CD14-positive monocyte (primary cell): ENCODE data around the gene OR5H1. TPM values are rescaled to one million over a fixed set of nuclear protein-coding genes. Genes with fewer than 3 reads are reported as not detected.
"Not testable (repeated sequence)": the region's sequence is repeated elsewhere in the genome, so short reads cannot be mapped to it uniquely, and the experiment has no call there.

Source experiments
- DNase-seq, 3 donors: peaks; one replicate each; pipeline ENCODE4 v3.0.0-alpha.2; 2011 to 2022
- H2AFZ ChIP-seq: 2 replicates; pipeline ENCODE4 v1.6.0; 2012; ENCODE audit warnings: mild to moderate bottlenecking, low read depth, low read length, inconsistent platforms; ENCODE audit not compliant: insufficient read depth, poor library complexity, severe bottlenecking
- H3K27ac ChIP-seq, 2 donors: 1 replicate in 1 of 2; 2 replicates in 1 of 2; pipeline ENCODE4 v1.5.1; 2012 to 2013; ENCODE audit warnings: low read length in 2 of 2, control low read depth in 1 of 2, inconsistent platforms in 1 of 2, low read depth in 1 of 2, mild to moderate bottlenecking in 1 of 2
- H3K27me3 ChIP-seq, 2 donors: one replicate each; pipeline versions ENCODE4 v1.6.0 to v1.6.1; 2011 to 2013; ENCODE audit warnings: low read length in 2 of 2; ENCODE audit not compliant: control insufficient read depth in 2 of 2, insufficient read depth in 2 of 2
- H3K36me3 ChIP-seq, 2 donors: replicated peaks in 1 of 2; 1 replicate in 1 of 2; 2 replicates in 1 of 2; pipeline versions ENCODE4 v1.5.1 to v1.6.1; 2012 to 2013; ENCODE audit warnings: low read length in 2 of 2, control low read depth in 1 of 2, inconsistent platforms in 1 of 2, mild to moderate bottlenecking in 1 of 2; ENCODE audit not compliant: insufficient read depth in 2 of 2, control insufficient read depth in 1 of 2
- H3K4me1 ChIP-seq, 2 donors: 1 replicate in 1 of 2; 2 replicates in 1 of 2; pipeline versions ENCODE4 v1.5.1 to v1.6.1; 2012 to 2013; ENCODE audit warnings: low read length in 2 of 2, control low read depth in 1 of 2, inconsistent platforms in 1 of 2, mild to moderate bottlenecking in 1 of 2, moderate library complexity in 1 of 2; ENCODE audit not compliant: insufficient read depth in 2 of 2, control insufficient read depth in 1 of 2
- H3K4me2 ChIP-seq: replicated peaks from 2 replicates; pipeline ENCODE3; 2012; ENCODE audit warnings: low read length, moderate library complexity, mild to moderate bottlenecking; ENCODE audit not compliant: poor library complexity, severe bottlenecking; ENCODE audit errors: extremely low read depth
- H3K4me3 ChIP-seq, 3 experiments: fragments of 200-600 bp in 1 of 3; sonication (generic) in 1 of 3; replicated peaks in 1 of 3; 1 replicate in 2 of 3; 2 replicates in 1 of 3; pipeline ENCODE4 v1.5.1; 2011 to 2013; ENCODE audit warnings: low read length in 3 of 3, mild to moderate bottlenecking in 3 of 3, control low read depth in 2 of 3, low read depth in 2 of 3, inconsistent platforms in 1 of 3, moderate library complexity in 1 of 3
- H3K79me2 ChIP-seq: 2 replicates; pipeline ENCODE4 v1.6.0; 2012; ENCODE audit warnings: mild to moderate bottlenecking, control low read depth, inconsistent platforms, low read length, moderate library complexity; ENCODE audit not compliant: insufficient read depth
- H3K9ac ChIP-seq: 2 replicates; pipeline ENCODE4 v1.6.0; 2017; ENCODE audit warnings: low read length, mild to moderate bottlenecking; ENCODE audit not compliant: insufficient read depth, poor library complexity, severe bottlenecking
- H3K9me3 ChIP-seq, 2 donors: replicated peaks in 1 of 2; 1 replicate in 1 of 2; 2 replicates in 1 of 2; pipeline versions ENCODE4 v1.5.1 to v1.6.1; 2012 to 2013; ENCODE audit warnings: low read length in 2 of 2, control low read depth in 1 of 2; ENCODE audit not compliant: control insufficient read depth in 1 of 2, insufficient read depth in 1 of 2
- H4K20me1 ChIP-seq: 2 replicates; pipeline ENCODE4 v1.6.0; 2012; ENCODE audit warnings: mild to moderate bottlenecking, low read length, control low read depth, moderate library complexity; ENCODE audit not compliant: insufficient read depth
- H3K27ac Mint-ChIP-seq, 7 donors: one replicate each; pipeline ENCODE4 v1.8.0; 2020; ENCODE audit warnings: mild to moderate bottlenecking in 7 of 7, mixed read lengths in 7 of 7, moderate library complexity in 6 of 7, inconsistent platforms in 2 of 7
- H3K27me3 Mint-ChIP-seq, 3 donors: one replicate each; pipeline ENCODE4 v1.8.0; 2021 to 2022; ENCODE audit warnings: low read depth in 3 of 3, mild to moderate bottlenecking in 3 of 3, mixed read lengths in 3 of 3, moderate library complexity in 3 of 3, inconsistent platforms in 1 of 3
- H3K36me3 Mint-ChIP-seq, 2 donors: one replicate each; pipeline ENCODE4 v1.8.0; 2020; ENCODE audit warnings: mixed read lengths in 2 of 2, inconsistent platforms in 1 of 2, mild to moderate bottlenecking in 1 of 2
- H3K4me1 Mint-ChIP-seq: one replicate; pipeline ENCODE4 v1.8.0; 2020; ENCODE audit warnings: mild to moderate bottlenecking, mixed read lengths
- H3K4me3 Mint-ChIP-seq, 2 donors: one replicate each; pipeline ENCODE4 v1.8.0; 2020; ENCODE audit warnings: mild to moderate bottlenecking in 2 of 2, mixed read lengths in 2 of 2, moderate library complexity in 1 of 2
- H3K9me3 Mint-ChIP-seq, 7 donors: one replicate each; pipeline ENCODE4 v1.8.0; 2020 to 2022; ENCODE audit warnings: mixed read lengths in 7 of 7, mild to moderate bottlenecking in 6 of 7, moderate library complexity in 6 of 7, inconsistent platforms in 2 of 7
- WGBS: methylation state at CpG from one replicate; pipeline ENCODE4 v1.1.5; 2013; ENCODE audit warnings: missing lambda C conversion rate; ENCODE audit not compliant: insufficient coverage; 5-methylcytosine and 5-hydroxymethylcytosine counted together
- intact Hi-C, 2 donors: fragments of 100-400 bp; cut with micrococcal nuclease; formaldehyde crosslinking; loops; one replicate each; pipeline versions ENCODE4 v1.15.0 to v1.15.1; 2023
- polyA plus RNA-seq, 3 donors: library from polyadenylated mRNA; depleted of rRNA in 1 of 3; unstranded in 2 of 3; stranded (reverse) in 1 of 3; fragments of 300-500 nt in 2 of 3; fragments of >200 nt in 1 of 3; fragmentation: Illumina TruSeq in 2 of 3; gene quantifications; 1 replicate in 2 of 3; 2 replicates in 1 of 3; pipeline ENCODE4 v1.2.3, GENCODE V29; 2012 to 2021
- TF ChIP-seq, protein P1 (sequence below): fragments of 200-600 bp; IDR thresholded peaks from one replicate; pipeline ENCODE4 v1.8.0; 2022; ENCODE audit warnings: antibody characterized with exemption, mild to moderate bottlenecking

Gene OR5H1
- polyA plus RNA-seq, 3 donors = not detected

DNA sequence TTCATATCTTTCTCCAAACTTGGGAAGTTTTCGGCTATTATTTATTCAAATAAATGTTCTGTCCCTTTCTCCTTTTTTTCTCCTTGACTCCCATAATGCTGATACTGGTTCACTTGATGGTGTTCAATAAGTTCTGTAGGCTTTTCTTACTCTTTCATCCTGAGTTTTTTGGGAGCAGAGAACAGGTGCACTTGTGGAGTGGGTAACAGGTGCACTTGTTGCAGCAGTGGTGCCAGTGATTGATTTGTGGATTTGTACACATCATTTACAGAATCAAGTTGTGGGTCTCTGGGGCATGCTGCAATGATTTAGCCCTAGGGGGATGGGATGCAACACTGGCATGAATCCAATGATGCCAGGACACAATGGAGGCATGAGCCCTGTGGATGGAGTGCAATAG lies 14.8 kb upstream of the OR5H1 start:
- Histone ChIP-seq H3K36me3 (no peaks in the 10 kb centered on the region), H3K4me3 (no peak overlapping the region), H3K27ac (no peak overlapping the region), H3K9me3 (peaks cover 19 to 24% of the 10 kb centered on the region in 2 donors), H4K20me1 (no peaks in the 10 kb centered on the region), H3K79me2 (no peaks in the 10 kb centered on the region), H3K9ac (no peak overlapping the region), H3K27me3 (no peaks in the 10 kb centered on the region), H2AFZ (no peak overlapping the region), H3K4me2 (no peak overlapping the region), H3K4me1 (no peaks in the 10 kb centered on the region)
- TF ChIP-seq, protein P1, sequence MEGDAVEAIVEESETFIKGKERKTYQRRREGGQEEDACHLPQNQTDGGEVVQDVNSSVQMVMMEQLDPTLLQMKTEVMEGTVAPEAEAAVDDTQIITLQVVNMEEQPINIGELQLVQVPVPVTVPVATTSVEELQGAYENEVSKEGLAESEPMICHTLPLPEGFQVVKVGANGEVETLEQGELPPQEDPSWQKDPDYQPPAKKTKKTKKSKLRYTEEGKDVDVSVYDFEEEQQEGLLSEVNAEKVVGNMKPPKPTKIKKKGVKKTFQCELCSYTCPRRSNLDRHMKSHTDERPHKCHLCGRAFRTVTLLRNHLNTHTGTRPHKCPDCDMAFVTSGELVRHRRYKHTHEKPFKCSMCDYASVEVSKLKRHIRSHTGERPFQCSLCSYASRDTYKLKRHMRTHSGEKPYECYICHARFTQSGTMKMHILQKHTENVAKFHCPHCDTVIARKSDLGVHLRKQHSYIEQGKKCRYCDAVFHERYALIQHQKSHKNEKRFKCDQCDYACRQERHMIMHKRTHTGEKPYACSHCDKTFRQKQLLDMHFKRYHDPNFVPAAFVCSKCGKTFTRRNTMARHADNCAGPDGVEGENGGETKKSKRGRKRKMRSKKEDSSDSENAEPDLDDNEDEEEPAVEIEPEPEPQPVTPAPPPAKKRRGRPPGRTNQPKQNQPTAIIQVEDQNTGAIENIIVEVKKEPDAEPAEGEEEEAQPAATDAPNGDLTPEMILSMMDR = no peak
- Mint-ChIP-seq H3K27me3 (peaks cover 0 to 2% (median 2%) of the 10 kb centered on the region in 3 donors), H3K4me1 (no peaks in the 10 kb centered on the region), H3K4me3 (no peak overlapping the region), H3K36me3 (no peaks in the 10 kb centered on the region), H3K9me3 (peaks cover 0 to 24% (median 12%) of the 10 kb centered on the region in 7 donors), H3K27ac (no peak overlapping the region)
- no CpG with 5 or more reads among the region's 1 CpG for WGBS
- DNase-seq = no peak
- intact Hi-C loops = no loop called here

DNA sequence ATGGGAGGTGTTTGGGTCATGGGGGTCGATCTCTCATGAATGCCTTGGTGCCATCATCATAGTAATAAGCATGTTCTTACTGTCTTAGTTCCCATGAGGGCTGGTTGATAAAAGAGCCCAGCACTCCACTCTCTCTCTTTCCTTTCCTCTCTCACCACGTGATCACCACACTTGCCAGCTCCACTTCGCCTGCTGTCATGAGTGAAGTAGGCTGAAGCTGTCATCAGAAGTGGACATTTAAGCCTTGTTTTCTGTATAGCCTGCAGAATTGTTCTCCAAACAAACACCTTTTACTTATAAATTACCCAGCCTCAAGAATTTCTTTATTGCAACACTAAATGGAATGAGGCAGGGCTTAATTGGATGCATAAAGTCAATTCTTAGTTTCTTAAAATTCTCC lies 6.1 kb downstream of the OR5H1 start:
- no peaks in the 10 kb centered on the region for H4K20me1 ChIP-seq
- Mint-ChIP-seq H3K36me3 (no peaks in the 10 kb centered on the region), H3K27ac (no peak overlapping the region), H3K9me3 (peaks cover 0 to 4% (median 1%) of the 10 kb centered on the region in 7 donors), H3K27me3 (peaks cover 0 to 2% (median 0%) of the 10 kb centered on the region in 3 donors), H3K4me1 (no peaks in the 10 kb centered on the region), H3K4me3 (no peak overlapping the region)
- no CpG with 5 or more reads among the region's 3 CpGs for WGBS
- intact Hi-C loops = no loop called here
- H3K79me2 ChIP-seq = no peaks in the 10 kb centered on the region
- H3K9ac ChIP-seq = no peak overlapping the region
- H3K4me3 ChIP-seq = no peak overlapping the region
- H3K27ac ChIP-seq = no peak overlapping the region
- H3K9me3 ChIP-seq = no peaks in the 10 kb centered on the region
- no peak for DNase-seq
- no peaks in the 10 kb centered on the region for H3K27me3 ChIP-seq
- H3K4me1 ChIP-seq = no peaks in the 10 kb centered on the region
- H3K4me2 ChIP-seq = no peak overlapping the region
- TF ChIP-seq, protein P1 = no peak
- H3K36me3 ChIP-seq = no peaks in the 10 kb centered on the region
- no peak overlapping the region for H2AFZ ChIP-seq

DNA sequence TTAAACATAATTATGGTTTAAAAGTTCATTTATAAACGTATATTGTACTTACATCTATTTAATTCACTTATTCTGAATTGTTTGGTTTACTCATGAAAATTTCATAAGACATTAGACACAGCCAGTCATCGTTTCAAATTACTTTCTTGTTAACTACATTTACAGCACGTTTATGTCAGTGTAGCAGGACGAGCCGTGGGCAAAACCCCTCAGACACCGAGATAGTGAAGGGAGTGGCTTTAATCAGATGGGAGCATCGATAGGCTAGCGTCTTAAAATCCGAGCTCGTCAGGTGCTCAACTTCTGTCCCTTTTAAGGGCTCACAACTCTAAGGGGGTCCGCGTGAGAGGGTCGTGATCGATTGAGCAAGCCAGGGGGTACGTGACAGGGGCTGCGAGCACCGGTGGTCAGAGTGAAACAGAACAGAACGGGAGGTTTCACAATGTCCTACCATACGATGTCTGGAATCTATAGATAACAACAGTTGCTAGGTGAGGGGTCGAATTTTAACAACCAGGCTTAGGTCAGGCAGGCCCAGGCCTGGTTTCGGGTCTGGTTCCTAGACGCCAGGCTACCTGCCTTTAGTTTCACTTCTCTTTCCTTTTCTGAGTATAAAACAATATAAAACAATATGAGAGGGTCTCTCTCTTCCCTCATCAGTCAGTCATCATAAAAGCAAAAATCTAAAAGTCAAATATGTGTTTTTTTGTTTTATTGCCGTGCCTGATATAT lies 7.5 kb downstream of the OR5H1 start:
- H3K9ac ChIP-seq, intact Hi-C loops, H3K36me3 Mint-ChIP-seq, H3K9me3 Mint-ChIP-seq, H3K4me2 ChIP-seq, H3K27me3 Mint-ChIP-seq, H3K79me2 ChIP-seq, H3K27ac ChIP-seq, H3K4me1 Mint-ChIP-seq, H4K20me1 ChIP-seq, H3K4me1 ChIP-seq, H3K4me3 Mint-ChIP-seq, H3K9me3 ChIP-seq, H3K4me3 ChIP-seq, DNase-seq, H3K27me3 ChIP-seq, H2AFZ ChIP-seq, H3K36me3 ChIP-seq: not testable (repeated sequence)
- H3K27ac Mint-ChIP-seq = peak overlapping the region in 1 of 7 donors; percentile 65
- WGBS = 90% methylated on average over 12 of the region's 23 CpGs
